NCI-H2227 treated with DMSO at 0.1 percent for 48 hours (cell line): Measurements from ENCODE around the gene INTS11.
A peak's percentile ranks its signal among the peaks of the same experiment; 100 is the strongest.

Experiments
- DNase-seq: peaks from one replicate; lab custom pipeline; 2025; lab: John Stamatoyannopoulos, UW

INTS11 gene

DNA sequence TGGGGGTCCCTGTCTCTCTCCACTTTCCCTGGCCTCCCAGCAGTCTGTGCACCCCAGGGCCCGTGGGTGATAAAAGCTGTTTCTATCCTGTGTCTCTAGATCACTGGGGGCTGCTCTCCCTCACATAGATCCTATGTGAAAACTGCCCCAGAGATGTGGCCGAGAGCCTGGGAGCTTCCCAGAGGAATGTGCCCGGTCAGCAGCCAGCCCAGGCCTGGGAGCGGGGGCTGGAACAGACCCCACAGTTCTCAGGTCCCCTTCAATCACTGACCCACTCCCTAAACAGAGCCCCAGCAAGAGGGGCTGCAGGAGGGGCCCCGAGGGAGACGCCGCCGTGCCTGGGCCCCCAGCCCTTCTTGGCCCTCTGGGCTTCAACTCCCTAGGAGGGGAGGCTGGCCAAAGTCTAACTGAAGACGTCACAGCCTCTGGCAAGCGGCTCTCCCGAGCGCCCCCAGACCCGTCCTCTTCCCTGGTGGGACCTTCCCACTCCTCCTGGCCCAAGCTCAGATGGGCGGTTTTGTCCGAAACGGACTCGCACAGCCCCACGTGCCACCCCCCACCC is 33.5 kb upstream of the INTS11 start:
- no peak for DNase-seq

GRCh38 chr1:1356796-1357401 is 32.4 kb upstream of the INTS11 start:
- DNase-seq = no peak

DNA sequence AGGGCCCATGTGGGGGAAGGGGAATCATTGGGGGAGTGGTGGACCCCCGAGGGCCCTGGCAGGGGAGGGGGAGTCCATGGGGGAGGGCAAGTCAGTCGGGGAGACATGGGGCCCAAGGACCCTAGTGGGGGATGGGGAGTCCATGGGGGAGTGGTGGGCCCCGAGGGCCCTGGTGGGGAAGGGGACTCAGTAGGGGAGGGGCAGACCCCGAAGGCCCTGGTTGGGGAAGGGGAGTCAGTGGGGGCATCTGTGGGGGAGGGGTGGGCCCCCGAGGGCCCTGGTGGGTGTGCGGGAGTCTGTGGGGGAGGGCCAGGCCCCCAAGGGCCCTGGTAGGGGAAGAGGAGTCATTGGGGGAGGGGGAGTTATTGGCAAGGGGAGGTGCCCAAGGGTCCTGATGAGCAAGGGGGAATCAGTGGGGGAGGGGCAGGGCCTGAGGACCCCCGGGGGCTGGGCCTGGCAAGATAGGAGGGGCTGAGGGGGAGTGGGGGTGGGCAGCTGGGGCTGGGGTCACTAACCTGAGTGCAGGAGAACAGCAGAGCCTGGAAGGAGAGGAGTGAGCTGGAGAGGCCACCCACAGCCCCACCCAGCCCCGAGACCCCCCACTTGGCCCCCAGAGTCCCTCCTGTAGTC is 31.8 kb upstream of the INTS11 start:
- no peak for DNase-seq

DNA sequence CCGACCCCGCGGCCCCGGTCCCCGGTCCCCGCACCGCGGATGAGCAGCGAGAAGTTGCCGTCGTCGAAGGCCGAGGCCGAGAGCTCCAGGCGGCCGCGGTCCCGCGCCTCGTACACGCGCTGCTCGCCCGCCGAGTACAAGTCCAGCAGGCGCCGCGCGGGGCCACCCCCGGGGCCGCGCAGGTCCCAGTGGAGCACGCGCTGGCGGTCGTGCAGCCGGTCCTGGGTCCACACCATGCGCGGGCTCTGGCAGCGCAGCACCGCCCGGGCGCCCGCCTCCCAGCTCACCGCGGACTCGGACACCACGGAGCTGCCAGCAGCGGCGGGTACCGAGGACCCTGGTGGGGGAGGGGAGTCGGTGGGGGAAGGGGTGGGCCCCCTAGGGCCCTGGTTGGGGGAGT is 31.0 kb upstream of the INTS11 start:
- DNase-seq = peak; percentile 11

- DNase-seq = no peak
These were observed 30.1 kb upstream of the INTS11 start for GRCh38 chr1:1354271-1355247.

- no peak for DNase-seq
These were observed 29.1 kb upstream of the INTS11 start for GRCh38 chr1:1353389-1354151.

DNA sequence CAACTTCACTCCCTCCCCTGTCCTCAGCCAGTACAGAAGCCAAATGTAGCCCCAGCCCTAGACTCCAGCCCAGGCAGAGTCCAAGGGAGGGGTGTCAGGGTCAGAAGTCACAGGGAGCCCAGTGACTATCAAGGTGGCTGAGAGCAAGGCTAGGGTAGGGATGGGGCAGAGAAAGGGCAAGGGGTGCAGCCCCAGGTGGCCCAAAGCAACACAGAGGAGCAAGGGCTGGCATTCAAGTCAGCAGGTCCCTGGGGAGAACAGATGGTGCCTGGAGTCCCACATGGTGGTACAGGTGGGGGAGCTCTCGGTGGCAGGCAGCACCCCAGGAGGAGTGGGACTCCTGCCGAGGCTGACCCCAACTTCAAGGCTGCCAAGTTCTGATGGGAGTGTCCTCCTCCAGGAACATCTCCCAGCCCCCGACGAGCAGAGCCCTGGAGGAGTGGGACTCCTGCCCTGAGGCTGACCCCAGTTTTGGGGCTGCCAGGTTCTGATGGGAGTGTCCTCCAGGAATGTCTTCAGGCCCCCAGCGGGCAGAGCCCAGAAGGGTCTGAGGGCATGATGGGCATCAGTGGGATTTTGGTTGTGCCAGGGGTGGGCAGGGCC is 28.4 kb upstream of the INTS11 start:
- DNase-seq = no peak

- DNase-seq = no peak
These were observed 27.3 kb upstream of the INTS11 start for GRCh38 chr1:1351511-1352427.

DNA sequence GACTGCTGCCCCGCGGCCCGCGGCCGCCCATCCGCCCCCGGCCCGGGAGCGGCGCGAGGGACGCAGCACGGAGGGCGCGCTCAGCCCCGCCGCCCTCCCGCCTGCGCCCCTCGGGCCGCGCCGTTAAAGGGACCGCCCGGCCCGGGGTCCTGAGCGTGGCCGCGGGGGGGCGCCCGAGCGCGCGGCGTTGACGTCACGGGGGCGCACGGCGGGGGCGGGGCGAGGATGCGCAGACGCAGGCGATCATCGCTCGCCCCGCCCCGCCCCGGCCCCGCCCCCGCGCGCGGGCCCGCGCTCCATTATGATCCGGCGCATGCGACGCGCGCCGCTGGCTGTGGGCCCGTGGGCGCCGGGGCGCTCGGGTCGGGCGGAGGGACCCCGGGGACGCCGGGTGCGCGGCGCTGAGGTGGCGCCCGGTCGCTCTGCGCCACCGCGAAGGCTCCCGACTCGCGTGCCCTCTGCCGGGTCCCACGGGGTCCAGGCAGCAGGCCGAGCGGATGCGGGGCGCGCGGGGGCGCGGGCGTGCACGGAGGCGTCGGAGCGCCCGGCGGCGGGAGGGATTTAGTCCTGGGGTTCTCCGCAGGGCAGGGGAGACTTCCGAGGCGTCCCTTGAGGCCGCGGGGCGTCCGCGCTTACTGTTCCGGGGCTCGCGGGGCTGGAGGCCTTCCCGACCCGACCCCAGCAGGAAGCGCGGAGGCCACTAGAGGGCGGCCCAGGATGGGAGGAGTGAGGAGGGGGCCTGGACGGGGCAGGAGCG is 25.0 kb upstream of the INTS11 start, which contains the start of gene DVL1:
Gene DVL1, minus strand, starts transcription at position 163 of the 757 bp plus-strand sequence. CDS start 353 bp downstream, outside the sequence.
- DNase-seq = peak; percentile 43

- peak; percentile 10 for DNase-seq
These were observed 24.2 kb upstream of the INTS11 start for GRCh38 chr1:1348420-1349255.

GRCh38 chr1:1347663-1348419 is 23.4 kb upstream of the INTS11 start:
- no peak for DNase-seq

- DNase-seq = no peak
These were observed 22.7 kb upstream of the INTS11 start for GRCh38 chr1:1347026-1347595.

DNA sequence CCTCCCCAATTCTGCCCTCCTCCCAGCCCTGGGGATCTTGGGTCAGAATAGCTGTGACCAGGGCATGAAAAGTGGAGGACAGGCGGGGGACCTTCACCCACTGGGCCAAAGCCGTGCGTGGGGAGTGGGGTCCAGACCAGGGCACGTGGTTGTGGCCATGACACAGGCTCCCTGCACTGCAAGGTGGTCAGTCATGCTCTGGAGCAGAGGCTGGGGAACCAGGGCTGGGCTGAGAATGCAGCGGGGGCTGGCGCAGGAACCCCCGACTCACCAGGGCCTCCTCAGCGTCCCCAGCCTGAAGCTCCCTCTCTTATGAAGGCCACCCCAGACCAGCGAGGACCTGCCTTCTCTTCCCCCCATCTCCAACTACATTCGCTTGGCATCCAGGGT is 22.0 kb upstream of the INTS11 start:
- DNase-seq = no peak

DNA sequence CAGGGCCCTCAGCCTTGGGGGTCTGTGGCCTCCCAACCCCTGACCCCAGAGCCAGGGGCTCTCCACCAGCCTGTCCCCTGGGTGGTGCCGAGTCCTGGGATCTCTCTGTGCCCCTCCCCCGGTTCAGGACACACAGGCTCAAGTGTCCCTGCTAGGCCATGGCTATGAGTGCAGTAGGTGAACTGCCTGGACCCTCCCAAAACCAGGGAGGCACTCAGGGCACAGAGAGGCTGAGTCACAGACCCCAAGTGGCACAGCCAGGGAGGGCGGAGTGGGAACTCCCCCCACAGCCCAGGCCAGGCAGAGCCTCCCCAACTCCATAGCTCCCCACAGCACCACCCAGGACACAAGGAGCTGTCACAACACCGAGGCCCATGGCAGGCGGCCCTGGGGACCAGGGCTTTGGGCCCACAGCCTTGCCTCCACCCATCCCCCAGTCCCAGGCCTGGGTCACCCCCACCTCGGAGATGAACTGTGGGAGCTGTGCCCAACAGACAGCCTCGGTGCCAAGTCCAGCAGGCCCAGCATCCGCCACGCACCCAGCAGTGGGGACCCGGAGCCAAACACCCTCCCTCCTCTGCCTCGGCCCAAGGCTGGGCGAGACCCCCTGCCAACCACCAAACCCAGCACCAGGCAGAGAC is 21.5 kb upstream of the INTS11 start:
- no peak for DNase-seq

DNA sequence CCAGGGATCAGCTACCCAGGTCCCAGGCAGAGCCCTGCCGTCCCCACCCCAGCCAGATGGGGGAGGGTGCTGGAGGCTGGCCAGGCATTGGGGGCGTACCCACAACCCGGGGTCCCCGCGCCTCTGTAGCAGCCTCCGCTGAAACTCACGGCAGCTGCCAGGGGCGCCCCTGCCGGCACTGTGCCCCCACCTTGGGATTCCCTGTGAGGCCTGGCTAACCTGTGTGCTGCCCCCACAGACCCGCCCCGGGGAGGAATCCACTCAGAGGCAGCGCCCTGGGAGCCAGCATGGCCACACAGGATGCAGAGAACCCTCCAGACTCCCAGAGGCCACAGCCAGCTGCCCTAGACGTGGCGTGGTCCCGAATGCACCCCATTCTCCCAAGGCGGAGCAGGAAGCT is 20.9 kb upstream of the INTS11 start:
- no peak for DNase-seq

DNA sequence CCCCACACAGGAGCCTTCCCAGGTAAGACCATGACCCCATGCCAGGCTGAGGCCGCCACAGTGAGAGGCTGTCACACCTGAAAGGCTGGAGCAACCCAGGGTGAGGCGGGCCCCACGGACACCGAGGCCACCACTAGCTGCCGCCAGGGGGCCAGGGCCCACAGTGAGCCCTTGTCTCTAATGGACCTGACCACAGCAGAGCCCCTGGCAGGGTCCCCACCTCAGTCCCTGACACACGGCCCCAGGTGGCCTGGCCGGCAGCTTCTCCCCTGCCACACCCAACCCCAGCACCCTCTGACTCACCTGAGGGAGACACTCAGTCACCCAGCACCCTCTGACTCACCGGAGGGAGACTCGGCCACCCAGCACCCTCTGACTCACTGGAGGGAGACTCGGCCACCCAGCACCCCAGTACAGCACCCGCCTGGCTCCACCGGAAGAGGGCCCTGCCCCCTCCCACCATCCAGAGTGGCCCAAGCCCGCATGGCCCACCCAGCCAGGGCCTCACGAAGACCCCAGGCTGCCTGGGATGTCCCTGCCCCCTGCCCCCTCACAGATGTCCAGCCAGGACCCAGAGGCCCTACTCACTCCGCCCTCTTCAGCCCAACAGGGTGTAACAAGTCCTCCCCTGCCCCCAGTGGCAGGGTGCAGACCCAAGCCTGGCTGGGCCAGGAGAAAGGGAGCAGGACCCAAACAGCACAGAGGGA is 20.3 kb upstream of the INTS11 start:
- no peak for DNase-seq
